HG03460 (cell line): ENCODE results near the gene ARGLU1.
"Not testable (repeated sequence)": the region's sequence is repeated elsewhere in the genome, so short reads cannot be mapped to it uniquely, and the experiment has no call there.

Source experiments
- ATAC-seq: cut with Tn5 transposase; IDR thresholded peaks from one replicate; pipeline ENCODE4 v1.9.1; 2021; ENCODE audit not compliant: unreplicated experiment

Gene ARGLU1, protein sequence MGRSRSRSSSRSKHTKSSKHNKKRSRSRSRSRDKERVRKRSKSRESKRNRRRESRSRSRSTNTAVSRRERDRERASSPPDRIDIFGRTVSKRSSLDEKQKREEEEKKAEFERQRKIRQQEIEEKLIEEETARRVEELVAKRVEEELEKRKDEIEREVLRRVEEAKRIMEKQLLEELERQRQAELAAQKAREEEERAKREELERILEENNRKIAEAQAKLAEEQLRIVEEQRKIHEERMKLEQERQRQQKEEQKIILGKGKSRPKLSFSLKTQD

DNA sequence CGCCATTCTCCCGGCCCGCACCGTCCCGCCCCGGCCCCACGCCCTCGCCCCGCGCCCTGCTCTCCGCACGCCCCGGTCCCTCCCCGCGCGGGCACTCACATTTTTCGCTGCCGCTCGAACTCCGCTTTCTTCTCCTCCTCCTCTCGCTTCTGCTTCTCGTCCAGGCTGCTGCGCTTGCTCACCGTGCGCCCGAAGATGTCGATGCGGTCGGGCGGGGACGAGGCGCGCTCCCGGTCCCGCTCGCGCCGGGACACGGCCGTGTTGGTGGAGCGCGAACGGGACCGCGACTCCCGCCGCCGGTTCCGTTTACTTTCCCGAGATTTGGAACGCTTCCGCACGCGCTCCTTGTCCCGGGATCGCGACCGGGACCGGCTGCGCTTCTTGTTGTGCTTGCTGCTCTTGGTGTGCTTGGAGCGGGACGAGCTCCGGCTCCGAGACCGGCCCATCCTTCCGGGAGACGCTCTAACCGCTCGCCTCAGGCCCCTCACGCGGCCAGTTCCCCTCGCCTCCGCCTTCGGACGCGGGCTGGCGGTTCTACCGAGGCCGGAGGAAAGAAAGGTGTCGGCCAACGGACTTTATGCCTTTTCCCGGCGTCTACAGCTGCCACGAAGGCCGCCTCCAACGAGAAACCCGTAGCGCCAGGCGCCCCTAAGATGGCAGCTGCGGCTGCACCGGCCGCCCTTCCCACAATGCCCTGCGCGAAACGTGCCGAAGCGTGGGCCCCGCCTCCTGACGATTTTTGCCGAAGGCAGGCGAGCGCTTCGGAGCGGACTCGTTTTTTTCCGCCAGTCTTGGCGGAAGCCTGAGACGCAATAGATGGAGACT lies at the start of gene ARGLU1:
Gene ARGLU1 (minus strand): TSS at position 664 of the 825 bp plus-strand sequence. CDS start 218 bp downstream, at position 446.
- ATAC-seq, result peak; percentile 65

DNA sequence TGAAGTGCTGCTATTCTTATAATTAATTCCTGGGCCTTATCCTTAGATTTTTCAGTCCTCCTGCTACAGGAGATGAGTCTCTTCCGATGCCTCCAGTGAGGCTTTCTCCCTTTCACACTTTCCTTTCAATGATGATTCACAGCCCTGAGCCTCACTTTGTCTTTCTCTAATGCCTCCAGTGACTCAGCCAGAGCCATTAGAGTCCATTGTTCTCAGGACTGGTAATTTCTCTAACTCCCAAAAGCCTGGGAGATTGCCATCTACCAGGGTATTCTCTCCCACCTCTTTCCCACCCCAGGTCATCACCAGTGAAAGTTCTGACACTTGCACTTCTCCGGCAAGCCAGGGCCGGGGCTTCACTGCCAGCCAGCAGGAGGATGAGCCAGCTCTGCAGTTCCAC lies 49.6 kb upstream of the ARGLU1 start:
- no peak for ATAC-seq

GRCh38 chr13:106616729-106617128 lies 48.8 kb upstream of the ARGLU1 start:
- ATAC-seq, result no peak

- no peak for ATAC-seq
Observed at GRCh38 chr13:106614874-106615273, 46.9 kb upstream of the ARGLU1 start.

- ATAC-seq, result no peak
Observed at GRCh38 chr13:106612688-106613087, 44.8 kb upstream of the ARGLU1 start.

- no peak for ATAC-seq
Observed at GRCh38 chr13:106610486-106610885, 42.5 kb upstream of the ARGLU1 start.

DNA sequence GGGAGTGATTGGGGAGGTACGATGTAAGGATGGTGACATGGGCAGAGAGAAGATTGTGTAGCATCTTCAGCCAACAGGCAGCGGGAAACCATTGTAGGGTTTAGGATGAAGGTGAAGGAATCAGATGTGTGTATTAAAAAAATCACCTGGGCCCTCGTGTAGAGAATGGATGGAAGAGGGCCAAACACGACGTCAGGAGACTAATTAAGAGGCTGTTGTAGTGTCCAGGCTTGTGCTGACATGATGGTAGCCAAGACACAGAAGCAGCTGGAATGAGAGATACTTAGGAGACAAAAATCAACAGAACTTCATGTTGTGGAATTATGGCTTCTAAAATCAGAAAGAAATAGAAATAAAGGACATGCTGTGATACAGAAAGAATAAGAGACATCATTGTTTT lies 41.2 kb upstream of the ARGLU1 start:
- no peak for ATAC-seq

GRCh38 chr13:106603546-106603945 lies 35.6 kb upstream of the ARGLU1 start:
- ATAC-seq, result no peak

- ATAC-seq, result no peak
Observed at GRCh38 chr13:106602178-106602577, 34.2 kb upstream of the ARGLU1 start.

DNA sequence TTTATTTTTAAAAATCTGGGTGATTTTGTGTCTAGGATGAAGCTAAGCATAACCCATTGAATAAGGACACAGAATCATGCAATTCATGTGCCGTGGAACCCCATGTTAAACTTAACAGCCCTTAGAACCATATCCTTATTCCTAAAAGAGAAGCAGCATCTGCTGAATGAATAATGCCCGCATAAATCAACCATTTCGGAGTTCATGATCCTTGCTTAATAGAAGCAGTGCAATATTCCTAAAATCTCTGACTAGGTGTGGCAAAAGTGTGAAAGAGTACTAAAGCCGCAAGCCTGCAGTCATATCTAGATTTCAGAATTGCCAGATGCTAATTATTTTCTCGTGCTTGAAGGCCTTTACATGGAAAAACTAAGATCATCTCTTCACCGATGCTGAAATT lies 33.6 kb upstream of the ARGLU1 start:
- no peak for ATAC-seq

- not testable (repeated sequence) for ATAC-seq
Observed at GRCh38 chr13:106600798-106601135, 32.8 kb upstream of the ARGLU1 start.

DNA sequence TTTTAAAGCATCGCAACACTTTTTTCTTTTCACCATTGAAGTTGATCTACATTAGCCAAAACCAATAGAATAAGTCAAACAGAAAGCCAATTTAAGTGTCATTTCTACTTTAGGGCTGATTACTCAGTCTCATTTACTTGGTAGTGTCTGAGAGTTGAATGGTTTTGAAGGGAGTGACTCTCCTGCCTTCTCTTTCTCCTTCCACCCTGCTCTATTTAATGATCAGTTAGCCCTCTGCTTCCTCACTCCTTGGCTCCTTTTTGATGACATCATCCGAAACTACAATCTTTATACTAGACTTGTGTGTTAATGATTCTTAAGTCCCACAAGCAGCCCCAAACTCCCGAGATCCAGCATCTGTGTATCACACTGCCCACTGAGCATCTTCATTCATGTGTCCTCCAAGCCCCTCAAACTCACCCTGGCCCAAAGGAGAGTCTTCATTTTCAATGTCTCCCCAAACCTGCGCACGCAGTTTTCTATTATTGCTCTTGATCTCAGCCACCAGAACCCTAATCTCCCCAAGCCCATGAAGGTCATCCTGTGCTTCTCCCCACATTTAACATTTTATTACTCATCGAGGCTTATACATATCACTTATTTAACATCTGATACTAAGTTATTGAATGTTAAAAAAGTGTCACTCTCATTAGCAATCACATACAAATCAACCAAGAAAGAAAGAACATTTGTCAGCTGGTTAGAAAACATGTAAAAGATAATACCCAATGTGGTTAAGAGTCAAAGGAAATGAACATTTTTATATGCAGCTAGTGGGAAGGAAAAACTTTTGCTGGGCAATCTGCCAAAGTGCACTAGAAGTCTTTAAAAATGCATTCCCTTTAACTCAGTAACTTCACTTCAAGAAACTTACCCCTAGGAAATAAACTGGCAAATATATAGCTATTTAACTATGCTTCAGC lies 32.2 kb upstream of the ARGLU1 start:
- ATAC-seq, result no peak

DNA sequence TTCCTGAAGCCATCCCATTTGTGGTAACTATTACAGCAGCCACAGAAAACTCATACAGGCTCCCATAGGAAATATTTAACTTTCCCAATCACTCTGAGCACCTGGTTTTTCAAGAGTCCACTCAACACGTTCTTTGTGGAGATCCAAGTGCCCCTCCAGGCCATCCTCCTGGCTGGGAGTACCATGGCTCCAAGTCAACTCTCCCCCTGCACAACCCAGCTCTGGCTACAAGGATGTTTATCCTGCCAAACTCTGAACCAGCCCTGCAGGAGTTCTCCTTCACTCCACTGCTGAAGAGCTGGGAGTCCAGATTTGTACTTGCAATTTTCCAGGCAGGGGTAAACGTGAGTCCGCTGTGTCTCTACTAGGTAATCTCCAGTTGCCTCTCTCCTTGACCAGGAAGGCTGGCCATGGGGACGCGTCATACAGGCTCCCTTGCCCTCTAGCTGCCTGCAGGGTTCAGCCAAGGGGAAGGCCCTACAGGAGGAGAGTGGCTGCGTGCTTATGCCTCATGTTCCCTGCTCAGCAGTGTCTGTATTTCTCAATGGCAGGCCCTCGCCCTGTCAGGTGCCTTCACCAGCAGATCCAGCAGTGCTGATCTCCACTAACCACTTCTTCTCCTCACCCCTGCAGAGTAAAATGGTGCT lies 29.9 kb upstream of the ARGLU1 start:
- no peak for ATAC-seq

DNA sequence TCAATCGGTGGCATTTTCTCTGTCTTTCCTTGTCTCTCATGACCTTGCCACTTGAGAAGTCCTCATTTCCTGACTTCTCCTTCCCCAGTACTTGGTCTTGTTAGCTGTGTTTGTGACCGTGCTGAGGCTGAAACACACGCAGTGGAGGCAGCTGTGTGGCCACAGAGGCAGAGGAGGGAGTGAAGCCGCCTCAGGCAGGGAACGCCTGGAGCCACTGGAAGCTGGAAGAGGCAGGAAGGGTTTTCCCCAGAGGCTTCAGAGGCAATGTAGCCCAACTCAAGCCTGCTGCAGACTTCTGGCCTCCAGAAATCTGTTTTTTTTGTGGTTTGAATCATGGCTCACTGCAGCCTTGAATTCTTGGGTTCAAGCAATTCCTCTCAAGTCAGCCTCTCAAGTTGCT lies 29.2 kb upstream of the ARGLU1 start:
- ATAC-seq, result no peak

DNA sequence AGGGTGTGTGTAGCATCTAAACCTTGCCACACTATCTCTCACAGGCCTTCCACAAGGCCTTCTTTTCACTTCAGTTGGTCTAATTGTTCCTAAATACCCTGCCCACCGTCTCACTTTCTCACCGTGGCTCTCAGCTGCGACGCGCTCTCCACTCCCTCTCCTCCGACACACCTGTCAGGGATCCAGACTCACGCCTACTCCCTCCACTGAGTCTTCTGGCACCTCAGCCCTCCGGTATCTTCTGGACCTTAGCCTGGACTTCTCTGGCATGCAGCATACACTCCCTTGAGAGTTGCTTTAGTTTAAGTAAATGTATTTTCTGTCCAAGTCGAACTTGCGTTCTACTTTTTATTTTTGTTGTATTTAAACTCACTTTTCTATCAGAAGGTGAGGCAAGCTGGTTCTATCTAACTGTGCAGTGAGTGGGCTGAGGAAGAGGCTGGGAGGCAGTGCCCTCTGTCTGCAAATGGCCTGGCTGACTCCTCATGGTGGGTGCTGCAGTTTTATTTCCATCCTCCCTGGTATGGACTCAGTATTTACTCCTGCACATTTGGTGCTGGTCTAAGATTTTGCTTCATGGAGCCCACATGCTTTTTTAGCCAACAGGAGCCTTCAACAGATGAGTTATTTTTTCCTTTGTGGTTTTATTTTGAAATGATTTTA lies 28.5 kb upstream of the ARGLU1 start:
- ATAC-seq, result no peak

- ATAC-seq, result no peak
Observed at GRCh38 chr13:106595625-106596024, 27.7 kb upstream of the ARGLU1 start.

GRCh38 chr13:106594980-106595379 lies 27.0 kb upstream of the ARGLU1 start:
- no peak for ATAC-seq

DNA sequence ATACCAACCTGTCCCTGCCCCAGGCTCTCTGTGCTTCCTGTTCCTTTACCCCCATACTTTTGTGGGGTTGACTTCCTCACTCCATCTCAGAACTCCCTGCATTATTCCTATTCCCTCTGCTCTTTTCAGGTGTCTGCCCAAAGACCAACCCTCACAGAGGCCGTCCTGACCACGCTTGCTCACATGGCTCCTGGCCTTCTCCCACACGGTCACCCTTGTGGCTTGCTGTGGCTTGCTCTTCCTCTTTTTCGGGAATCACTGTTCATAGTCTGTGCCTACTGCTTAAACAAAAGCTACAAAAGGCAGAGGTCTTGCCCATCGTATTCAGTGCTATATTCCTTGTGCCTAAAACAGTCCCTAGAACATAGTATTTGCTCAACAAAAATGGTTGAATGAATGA lies 25.2 kb upstream of the ARGLU1 start:
- ATAC-seq, result no peak

DNA sequence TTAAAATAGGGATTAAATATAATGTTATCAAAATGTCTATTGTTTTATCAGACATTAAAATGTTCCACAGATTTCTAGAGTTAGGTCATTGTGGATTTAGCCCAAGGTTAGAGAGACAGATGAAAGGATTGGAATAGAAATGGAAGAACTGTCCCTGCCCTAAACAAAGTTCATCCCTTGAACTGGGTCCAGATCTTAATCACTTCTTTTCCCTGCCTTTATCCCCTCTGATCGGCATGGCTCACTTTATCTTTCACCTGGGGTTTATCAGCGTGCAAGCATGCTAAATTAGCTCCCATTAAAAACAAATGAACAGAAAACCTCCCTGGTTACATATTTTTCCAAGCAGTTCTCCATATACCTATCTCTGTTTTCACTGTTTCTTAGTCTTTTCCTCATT lies 23.4 kb upstream of the ARGLU1 start:
- no peak for ATAC-seq

GRCh38 chr13:106589716-106590115 lies 21.8 kb upstream of the ARGLU1 start:
- no peak for ATAC-seq
